Esophagus muscularis mucosa (tissue), 4 donors: ENCODE results near the gene TTC24. TPM values are rescaled to one million over a fixed set of nuclear protein-coding genes. Genes with fewer than 3 reads are reported as not detected.

Experiments used
- DNase-seq: peaks from one replicate; pipeline ENCODE4 v3.0.0-alpha.2; 2017; ENCODE audit errors: extremely low spot score
- H3K27ac ChIP-seq, 4 donors: fragments of 200-600 bp; sonication (generic); replicated peaks in 1 of 4; 1 replicate in 3 of 4; 2 replicates in 1 of 4; pipeline ENCODE4 v1.5.1; 2016 to 2019; ENCODE audit warnings: mild to moderate bottlenecking in 1 of 4
- H3K27me3 ChIP-seq, 4 donors: fragments of 200-600 bp; sonication (generic); one replicate each; pipeline versions ENCODE4 v1.5.1 to v1.6.0; 2016 to 2019
- H3K36me3 ChIP-seq, 4 donors: fragments of 200-600 bp; sonication (generic); one replicate each; pipeline ENCODE4 v1.5.1; 2016 to 2019
- H3K4me1 ChIP-seq, 4 donors: fragments of 200-600 bp; sonication (generic); one replicate each; pipeline ENCODE4 v1.5.1; 2016 to 2019
- H3K4me3 ChIP-seq, 4 donors: fragments of 200-600 bp; sonication (generic); 1 replicate in 2 of 4; 2 replicates in 2 of 4; pipeline ENCODE4 v1.5.1; 2016 to 2019; ENCODE audit warnings: mild to moderate bottlenecking in 4 of 4, moderate library complexity in 1 of 4
- H3K9me3 ChIP-seq, 4 donors: fragments of 200-600 bp; sonication (generic); 1 replicate in 3 of 4; 2 replicates in 1 of 4; pipeline ENCODE4 v1.5.1; 2016 to 2019
- EP300 ChIP-seq: sonication (generic); formaldehyde crosslinking; IDR thresholded peaks from one replicate; pipeline ENCODE4 v1.6.1; 2017; ENCODE audit warnings: antibody characterized with exemption
- POLR2A ChIP-seq: fragments of 450-650 bp; IDR thresholded peaks from one replicate; pipeline ENCODE4 v1.6.1; 2017; ENCODE audit warnings: antibody characterized with exemption, moderate library complexity, mild to moderate bottlenecking, low read depth
- POLR2AphosphoS5 ChIP-seq, 2 donors: sonication (generic); formaldehyde crosslinking; IDR thresholded peaks; one replicate each; pipeline ENCODE4 v1.6.1; 2017; ENCODE audit warnings: antibody characterized with exemption in 2 of 2
- WGBS: methylation state at CpG from one replicate; pipeline ENCODE4 v1.1.5; 2018; 5-methylcytosine and 5-hydroxymethylcytosine counted together
- intact Hi-C: fragments of 100-400 bp; cut with DNase I; formaldehyde crosslinking; loops from one replicate; pipeline ENCODE4 v1.15.1; 2023
- total RNA-seq, 4 donors: library from RNA; depleted of rRNA; stranded (reverse); fragments of >200 nt; gene quantifications; one replicate each; pipeline versions ENCODE4 v1.1.0 to v1.2.1, GENCODE V29; 2016
- TF ChIP-seq, protein P1 (sequence below), 3 experiments: fragments of 200-600 bp in 2 of 3; fragments of 450-650 bp in 1 of 3; sonication (generic) in 2 of 3; IDR thresholded peaks; one replicate each; pipeline ENCODE4 v1.5.1; 2017 to 2019; ENCODE audit warnings: antibody characterized with exemption in 3 of 3, mild to moderate bottlenecking in 2 of 3, moderate library complexity in 1 of 3

Gene TTC24
- total RNA-seq, 4 donors from 2014 or later: not detected

DNA sequence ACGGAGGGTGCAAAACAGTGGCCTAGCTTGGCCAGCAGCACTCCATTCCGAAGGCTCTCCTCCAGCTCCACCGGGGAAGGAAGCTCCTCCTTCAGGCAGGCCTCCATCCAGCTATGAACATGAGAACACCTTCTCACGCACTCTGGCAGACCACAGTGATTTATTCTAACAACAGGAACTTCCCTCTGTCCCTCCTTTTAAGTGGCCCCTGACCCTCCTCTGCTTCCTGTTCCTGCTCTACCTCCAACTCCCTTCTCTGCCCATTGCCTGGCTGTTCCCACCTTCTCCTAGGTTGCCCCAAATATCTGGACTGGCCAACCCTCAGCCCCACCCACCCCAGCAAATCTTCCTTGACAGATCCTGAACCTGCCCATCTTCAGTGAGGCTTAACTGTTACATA lies 13.1 kb upstream of the TTC24 start:
- TF ChIP-seq POLR2A (no peak), POLR2AphosphoS5 (IDR thresholded peaks at IDR 0.05) (no peak), EP300 (no peak)
- TF ChIP-seq, protein P1, sequence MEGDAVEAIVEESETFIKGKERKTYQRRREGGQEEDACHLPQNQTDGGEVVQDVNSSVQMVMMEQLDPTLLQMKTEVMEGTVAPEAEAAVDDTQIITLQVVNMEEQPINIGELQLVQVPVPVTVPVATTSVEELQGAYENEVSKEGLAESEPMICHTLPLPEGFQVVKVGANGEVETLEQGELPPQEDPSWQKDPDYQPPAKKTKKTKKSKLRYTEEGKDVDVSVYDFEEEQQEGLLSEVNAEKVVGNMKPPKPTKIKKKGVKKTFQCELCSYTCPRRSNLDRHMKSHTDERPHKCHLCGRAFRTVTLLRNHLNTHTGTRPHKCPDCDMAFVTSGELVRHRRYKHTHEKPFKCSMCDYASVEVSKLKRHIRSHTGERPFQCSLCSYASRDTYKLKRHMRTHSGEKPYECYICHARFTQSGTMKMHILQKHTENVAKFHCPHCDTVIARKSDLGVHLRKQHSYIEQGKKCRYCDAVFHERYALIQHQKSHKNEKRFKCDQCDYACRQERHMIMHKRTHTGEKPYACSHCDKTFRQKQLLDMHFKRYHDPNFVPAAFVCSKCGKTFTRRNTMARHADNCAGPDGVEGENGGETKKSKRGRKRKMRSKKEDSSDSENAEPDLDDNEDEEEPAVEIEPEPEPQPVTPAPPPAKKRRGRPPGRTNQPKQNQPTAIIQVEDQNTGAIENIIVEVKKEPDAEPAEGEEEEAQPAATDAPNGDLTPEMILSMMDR (IDR thresholded peaks at IDR 0.05): no peak
- no peaks in the 10 kb centered on the region for H3K9me3 ChIP-seq
- peaks cover 0 to under 1% (median 0%) of the 10 kb centered on the region in 4 donors for H3K27me3 ChIP-seq
- intact Hi-C loops: no loop called here
- no peak overlapping the region for H3K27ac ChIP-seq
- WGBS: 77% methylated on average over 3 of the region's 4 CpGs
- peaks cover 0 to 2% (median under 1%) of the 10 kb centered on the region in 4 donors for H3K4me1 ChIP-seq
- no peaks in the 10 kb centered on the region for H3K36me3 ChIP-seq
- no peak for DNase-seq
- no peak overlapping the region for H3K4me3 ChIP-seq

DNA sequence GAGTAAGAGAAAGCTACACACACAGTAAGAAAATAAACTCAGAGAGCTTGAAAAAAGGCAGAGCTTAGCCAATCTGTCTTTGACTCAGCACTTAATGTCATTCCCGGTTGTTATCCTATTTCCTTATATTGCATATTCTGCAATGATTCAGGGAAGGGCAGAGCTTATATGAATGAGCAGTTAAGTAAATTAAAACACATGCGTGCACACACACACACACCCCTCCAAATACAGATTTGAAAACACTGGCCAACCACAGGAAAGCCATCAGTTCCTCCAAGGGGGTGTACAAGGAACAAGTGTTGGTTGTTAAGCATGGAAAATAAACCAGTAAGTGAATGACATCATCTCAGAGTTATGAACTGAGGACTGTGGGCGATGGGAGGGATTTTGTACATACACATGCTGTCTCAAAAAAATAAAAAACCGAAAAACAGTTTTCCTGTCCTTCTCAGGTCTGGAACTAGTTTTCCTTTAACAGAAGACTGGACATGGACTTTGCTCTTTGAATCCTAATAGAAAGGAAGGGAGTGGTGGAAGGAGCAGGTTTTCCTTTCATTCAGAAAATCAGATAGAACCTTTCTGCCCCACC lies 8.2 kb upstream of the TTC24 start:
- 8% methylated on average over 4 of the region's 4 CpGs for WGBS
- no peaks in the 10 kb centered on the region for H3K36me3 ChIP-seq
- H3K4me1 ChIP-seq: peaks cover 7 to 17% (median 13%) of the 10 kb centered on the region in 4 donors
- no peak overlapping the region for H3K4me3 ChIP-seq
- DNase-seq: no peak
- H3K27me3 ChIP-seq: peaks cover 0 to 8% (median 0%) of the 10 kb centered on the region in 4 donors
- intact Hi-C loops: loop anchor here (5.0 kb wide), 1 partner anchor 54 kb away; no protein-coding TSS in a partner anchor
- no peaks in the 10 kb centered on the region for H3K9me3 ChIP-seq
- TF ChIP-seq EP300 (no peak), POLR2A (no peak), POLR2AphosphoS5 (IDR thresholded peaks at IDR 0.05) (no peak)
- TF ChIP-seq, protein P1 (IDR thresholded peaks at IDR 0.05): no peak
- H3K27ac ChIP-seq: no peak overlapping the region

DNA sequence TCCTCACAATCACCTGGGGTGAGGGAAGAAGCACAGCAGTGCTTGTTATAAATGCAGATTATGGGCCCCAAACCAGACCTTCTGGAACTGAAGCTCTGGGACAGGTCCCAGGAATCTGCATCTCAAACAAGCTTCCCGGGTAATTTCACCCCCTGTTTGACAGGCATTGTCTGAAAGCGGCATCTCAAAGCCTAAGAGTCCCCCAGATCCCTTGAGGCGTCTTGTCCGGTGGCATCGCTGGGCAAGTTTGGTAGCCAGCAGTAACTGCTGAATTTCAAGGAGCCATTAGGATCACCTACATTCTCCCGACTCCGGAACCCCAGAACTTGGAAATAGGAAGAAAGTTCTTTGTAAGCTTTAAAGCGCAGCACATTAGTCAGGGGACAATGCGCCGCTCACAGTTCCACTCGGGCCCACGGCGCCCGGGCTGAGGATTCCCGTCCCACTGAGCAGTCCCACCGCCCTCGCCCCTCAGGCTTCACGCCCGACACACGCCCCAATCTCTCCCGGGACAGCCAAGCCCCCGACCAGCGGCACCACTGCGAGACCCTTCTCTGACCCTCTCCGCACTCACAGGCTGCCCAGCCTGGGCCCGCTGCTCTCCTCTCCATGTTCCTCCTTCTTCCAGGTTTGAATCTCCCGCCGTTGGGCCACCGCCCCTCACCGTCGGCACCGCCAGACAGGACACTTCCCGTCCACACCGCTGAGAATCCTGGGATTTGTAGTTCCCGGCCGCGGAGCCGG lies 7.4 kb upstream of the TTC24 start, which contains the start of gene IQGAP3:
IQGAP3 (minus strand) TSS at position 647 of the 744 bp plus-strand sequence; CDS start at position 611, 36 bp downstream.
- H3K4me1 ChIP-seq: peaks cover 7 to 17% (median 13%) of the 10 kb centered on the region in 4 donors
- peaks cover 0 to 8% (median 0%) of the 10 kb centered on the region in 4 donors for H3K27me3 ChIP-seq
- WGBS: under 1% methylated on average over 37 of the region's 38 CpGs
- no peak for DNase-seq
- peak within 1 kb of the TSS; percentile 44 to 57 (median 49) for H3K4me3 ChIP-seq
- no peaks in the 10 kb centered on the region for H3K9me3 ChIP-seq
- TF ChIP-seq EP300 (no peak), POLR2AphosphoS5 (IDR thresholded peaks at IDR 0.05) (peak; percentile 56 to 67), POLR2A (no peak)
- TF ChIP-seq, protein P1 (IDR thresholded peaks at IDR 0.05): peak in 1 of 3 experiments; percentile 19
- no peak within 1 kb of the TSS for H3K27ac ChIP-seq
- intact Hi-C loops: loop anchor here (5.0 kb wide), 1 partner anchor 55 kb away; no protein-coding TSS in a partner anchor
- H3K36me3 ChIP-seq: no peaks in the 10 kb centered on the region

DNA sequence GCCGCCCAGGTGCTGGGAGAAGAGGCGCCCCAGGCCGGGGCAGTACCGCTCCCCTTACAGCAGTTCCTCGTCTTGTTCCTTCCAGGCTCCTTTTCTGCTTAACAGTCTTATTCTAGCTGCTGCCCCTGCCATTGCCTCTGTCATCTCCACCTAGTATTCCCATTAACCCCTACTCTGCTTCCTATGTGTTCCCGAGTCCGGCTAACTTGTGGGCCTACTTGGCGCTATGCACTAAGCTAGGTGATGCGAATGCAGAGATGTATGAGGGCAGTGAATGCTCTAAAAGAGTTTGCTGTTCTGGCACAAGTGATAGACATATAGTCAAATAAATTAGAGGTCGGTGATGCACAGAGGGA lies 6.9 kb upstream of the TTC24 start:
- H3K27ac ChIP-seq: no peak overlapping the region
- H3K4me3 ChIP-seq: peak overlapping the region; percentile 44 to 57 (median 49)
- 30% methylated on average over 10 of the region's 10 CpGs for WGBS
- DNase-seq: no peak
- H3K9me3 ChIP-seq: no peaks in the 10 kb centered on the region
- no peak for TF ChIP-seq POLR2AphosphoS5 (IDR thresholded peaks at IDR 0.05)
- no peak for TF ChIP-seq EP300
- TF ChIP-seq, protein P1 (IDR thresholded peaks at IDR 0.05): no peak
- no peak for TF ChIP-seq POLR2A
- no peaks in the 10 kb centered on the region for H3K36me3 ChIP-seq
- intact Hi-C loops: loop anchor here (5.0 kb wide), 1 partner anchor 55 kb away; no protein-coding TSS in a partner anchor
- H3K4me1 ChIP-seq: peaks cover 7 to 17% (median 13%) of the 10 kb centered on the region in 4 donors
- H3K27me3 ChIP-seq: peaks cover 0 to 8% (median 0%) of the 10 kb centered on the region in 4 donors
